ENCODE results near the gene EFCAB5.
"Not testable (repeated sequence)": the region's sequence is repeated elsewhere in the genome, so short reads cannot be mapped to it uniquely, and the experiment has no call there.

The EFCAB5 gene

GRCh38 chr17:30103921-30104320 lies 162.5 kb downstream of the EFCAB5 start:
- DNase-seq: no peak

DNA sequence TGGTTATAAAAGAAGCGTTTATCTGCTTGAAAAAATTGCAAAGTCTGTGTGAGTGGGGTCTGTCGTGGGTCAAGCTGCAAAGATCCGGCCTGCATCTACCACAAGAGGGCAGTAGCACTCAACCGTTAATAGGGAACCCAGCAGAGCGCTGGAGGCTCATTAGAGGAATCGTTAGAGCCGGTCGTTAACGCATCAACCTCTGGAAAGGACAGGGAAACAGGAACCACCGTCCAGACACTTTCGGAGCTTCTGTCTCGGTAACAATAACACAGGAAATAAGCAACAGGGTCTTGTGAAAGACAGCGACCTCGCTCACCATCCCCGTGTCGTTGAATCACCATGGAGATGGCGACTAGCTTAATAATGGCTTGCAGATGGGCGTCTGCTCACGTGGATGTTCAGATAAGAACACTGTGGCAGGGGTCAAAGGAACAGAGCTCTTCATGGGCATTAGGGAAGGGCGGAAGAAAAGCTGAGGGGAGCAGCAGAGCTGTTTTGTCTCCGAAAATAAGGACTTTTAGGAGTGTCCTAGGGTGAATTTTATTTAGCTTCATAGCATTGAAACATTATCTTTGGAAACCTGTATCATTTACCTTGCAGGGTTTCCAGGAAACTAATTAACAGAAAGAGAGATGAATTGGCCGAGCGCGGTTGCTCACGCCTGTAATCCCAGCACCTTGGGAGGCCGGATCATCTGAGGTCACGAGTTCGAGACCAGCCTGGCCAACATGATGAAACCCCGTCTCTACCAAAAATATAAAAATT lies 163.3 kb downstream of the EFCAB5 start:
- peak; percentile 89 for DNase-seq

GRCh38 chr17:30112794-30113193 lies 171.4 kb downstream of the EFCAB5 start:
- no peak for DNase-seq

- DNase-seq: no peak
Observed at GRCh38 chr17:30113213-30113612, 171.8 kb downstream of the EFCAB5 start.

DNA sequence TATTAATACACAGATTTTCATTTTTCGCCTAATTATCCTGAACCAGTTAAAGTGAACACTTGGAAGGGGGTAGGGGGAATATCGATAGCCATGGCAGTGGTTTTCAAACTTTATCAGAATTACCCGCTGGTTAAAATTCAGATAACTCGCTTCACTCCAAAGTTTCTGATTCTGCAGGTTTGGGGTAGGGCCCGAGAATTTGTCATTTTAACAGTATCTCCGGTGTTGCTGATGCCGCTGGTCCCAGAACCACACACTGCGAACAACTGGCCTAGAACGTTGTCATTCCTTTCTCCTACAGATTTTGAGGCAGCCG lies 174.9 kb downstream of the EFCAB5 start:
- no peak for DNase-seq

- peak; percentile 87 for DNase-seq
Observed at GRCh38 chr17:30116661-30117551, 175.5 kb downstream of the EFCAB5 start, which contains the start of gene NSRP1. NSRP1 (plus strand) TSS chr17:30116816; CDS start chr17:30116844, 28 bp downstream.

GRCh38 chr17:30117675-30118081 lies 176.2 kb downstream of the EFCAB5 start:
- DNase-seq: peak; percentile 3

DNA sequence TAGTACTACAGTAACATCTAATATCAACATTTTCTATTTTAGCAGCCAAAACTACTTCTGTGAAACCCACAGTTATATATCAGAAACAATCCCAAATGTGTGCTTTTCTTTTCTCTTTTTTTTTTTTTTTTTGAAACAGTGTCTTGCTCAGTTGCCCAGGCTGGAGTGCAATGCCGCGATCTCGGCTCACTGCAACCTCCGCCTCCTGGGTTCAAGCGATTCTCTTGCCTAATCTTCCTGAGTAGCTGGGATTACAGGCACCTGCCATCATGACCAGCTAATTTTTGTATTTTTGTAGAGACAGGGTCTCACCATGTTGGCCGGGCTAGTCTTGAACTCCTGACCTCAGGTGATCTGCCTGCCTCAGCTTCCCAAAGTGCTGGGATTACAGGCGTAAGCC lies 177.2 kb downstream of the EFCAB5 start:
- not testable (repeated sequence) for DNase-seq

GRCh38 chr17:30124273-30124796 lies 182.9 kb downstream of the EFCAB5 start:
- DNase-seq: no peak

DNA sequence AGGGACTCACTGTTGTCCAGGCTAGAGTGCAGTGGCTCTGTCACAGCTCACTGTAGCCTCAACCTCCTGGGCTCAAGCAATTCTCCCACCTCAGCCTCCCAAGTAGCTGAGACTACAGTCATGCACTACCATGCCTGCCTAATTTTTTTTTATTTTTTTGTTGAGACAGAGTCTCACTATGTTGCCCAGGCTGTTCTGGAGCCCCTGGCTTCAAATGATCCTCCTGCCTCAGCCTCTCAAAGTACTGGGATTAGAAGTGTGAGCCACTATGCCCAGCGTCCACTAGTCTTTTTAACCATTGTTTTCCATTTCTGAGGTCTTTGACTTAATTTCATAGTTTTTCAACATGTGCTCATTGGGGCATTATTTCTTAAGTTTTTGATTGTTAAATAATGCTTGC lies 188.7 kb downstream of the EFCAB5 start:
- DNase-seq: no peak

DNA sequence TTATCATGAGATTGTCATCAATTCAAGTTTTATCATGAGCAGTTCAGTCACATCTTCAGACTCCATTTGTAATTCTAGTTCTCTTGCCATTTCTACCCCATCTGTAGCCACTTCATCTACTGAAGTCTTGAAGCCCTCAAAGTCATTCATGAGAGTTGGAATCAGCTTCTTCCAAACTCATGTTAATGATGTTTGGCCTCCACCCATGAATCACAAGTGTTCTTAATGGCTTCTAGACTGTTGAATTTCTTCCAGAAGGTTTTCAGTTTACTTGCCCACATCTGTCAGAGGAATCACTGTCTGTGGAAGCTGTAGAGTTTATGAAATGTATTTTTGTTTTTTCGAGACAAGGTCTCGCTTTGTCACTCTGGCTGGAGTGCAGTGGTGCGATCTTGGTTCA lies 191.2 kb downstream of the EFCAB5 start:
- no peak for DNase-seq

DNA sequence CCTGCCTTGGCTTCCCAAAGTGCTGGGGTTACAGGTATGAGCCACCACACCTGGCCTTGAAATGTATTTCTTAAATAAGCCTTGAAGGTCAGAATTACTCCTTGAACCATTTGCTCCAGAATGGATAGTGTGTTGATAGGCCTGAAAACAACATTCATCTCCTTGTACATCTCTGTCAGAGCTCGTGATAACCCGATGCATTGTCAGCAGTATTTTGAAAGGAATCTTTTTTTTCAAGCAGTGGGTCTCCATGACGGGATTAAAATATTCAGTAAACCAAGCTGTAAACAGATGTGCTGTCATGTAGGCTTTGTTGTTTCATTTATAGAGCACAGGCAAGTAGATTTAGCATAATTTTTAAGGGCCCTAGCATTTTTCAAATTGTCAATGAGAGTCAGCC lies 191.8 kb downstream of the EFCAB5 start:
- no peak for DNase-seq

DNA sequence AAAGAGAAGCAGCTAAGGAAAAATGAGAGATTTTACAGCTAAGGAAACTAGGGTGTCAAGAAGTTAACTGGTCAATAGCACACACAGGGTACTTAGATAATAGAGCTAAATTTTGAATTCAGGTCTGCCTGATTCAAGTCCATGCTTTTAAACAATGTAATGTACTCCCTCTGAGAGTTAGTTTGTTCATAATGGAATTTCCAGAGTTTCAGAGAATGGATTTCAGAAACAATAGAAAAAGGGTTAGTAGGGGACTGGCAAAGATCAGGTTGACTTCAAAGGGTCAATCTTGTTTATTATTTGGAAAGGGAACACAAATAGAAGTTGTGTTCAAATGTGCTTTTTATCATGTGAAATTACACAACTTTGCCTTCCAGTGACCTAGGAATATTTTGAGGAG lies 193.1 kb downstream of the EFCAB5 start:
- DNase-seq: no peak

GRCh38 chr17:30137158-30137557 lies 195.7 kb downstream of the EFCAB5 start:
- DNase-seq: no peak

DNA sequence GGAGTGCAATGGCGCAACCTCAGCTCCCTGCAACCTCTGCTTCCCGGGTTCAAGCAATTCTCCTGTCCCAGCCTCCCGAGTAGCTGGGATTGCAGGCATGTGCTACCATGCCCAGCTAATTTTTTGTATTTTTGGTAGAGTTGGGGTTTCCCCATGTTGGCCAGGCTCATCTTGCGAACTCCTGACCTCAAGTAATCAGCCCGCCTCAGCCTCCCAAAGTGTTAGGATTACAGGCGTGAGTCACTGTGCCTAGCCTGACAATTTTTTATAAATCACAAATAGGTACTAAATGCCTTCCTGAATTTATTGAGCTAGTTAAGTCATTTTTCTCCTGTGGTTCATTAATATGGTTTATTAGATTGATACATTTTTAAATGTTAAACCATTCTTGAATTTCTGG lies 206.4 kb downstream of the EFCAB5 start:
- not testable (repeated sequence) for DNase-seq

GRCh38 chr17:30148376-30148775 lies 206.9 kb downstream of the EFCAB5 start:
- no peak for DNase-seq

GRCh38 chr17:30151471-30151870 lies 210.0 kb downstream of the EFCAB5 start:
- no peak for DNase-seq

- DNase-seq: no peak
Observed at GRCh38 chr17:30153463-30153862, 212.0 kb downstream of the EFCAB5 start.

GRCh38 chr17:30155389-30155788 lies 214.0 kb downstream of the EFCAB5 start:
- no peak for DNase-seq

Data from NCI-H1105 treated with DMSO at 0.1 percent for 48 hours (cell line).